Colonic mucosa (tissue), 4 donors: ENCODE measurements around the gene CFAP54. TPM values are rescaled to one million over a fixed set of nuclear protein-coding genes. Genes with fewer than 3 reads are reported as not detected.

Experiments
- DNase-seq: peaks from one replicate; pipeline ENCODE4 v3.0.0-alpha.2; 2020
- H3K27ac ChIP-seq: fragments of 200-600 bp; one replicate; pipeline ENCODE4 v1.8.0; 2021
- H3K27me3 ChIP-seq: fragments of 200-600 bp; one replicate; pipeline ENCODE4 v1.8.0; 2021
- H3K36me3 ChIP-seq: fragments of 200-600 bp; one replicate; pipeline ENCODE4 v1.8.0; 2021
- H3K4me1 ChIP-seq: fragments of 200-600 bp; one replicate; pipeline ENCODE4 v1.8.0; 2021; ENCODE audit warnings: mild to moderate bottlenecking
- H3K4me3 ChIP-seq: fragments of 200-600 bp; one replicate; pipeline ENCODE4 v1.8.0; 2021
- H3K9ac ChIP-seq, 2 donors: one replicate each; pipeline ENCODE4 v1.7.0; 2013; ENCODE audit warnings: control low read depth in 2 of 2, low read depth in 2 of 2, low read length in 2 of 2
- H3K9me3 ChIP-seq: fragments of 200-600 bp; one replicate; pipeline ENCODE4 v1.8.0; 2021
- intact Hi-C: fragments of 100-400 bp; cut with DNase I; formaldehyde crosslinking; loops from one replicate; pipeline ENCODE4 v1.14.1; 2022
- total RNA-seq, 2 donors: library from RNA; stranded (reverse); fragmentation: NEBNext Ultra II Directional in 1 of 2; extraction: Animal tissue kit (Norgen Biotek cat#: 25700) in 1 of 2; gene quantifications; one replicate each; pipeline ENCODE4 v1.2.1, GENCODE V29; 2021
- TF ChIP-seq, protein P1 (sequence below): fragments of 200-600 bp; IDR thresholded peaks from one replicate; pipeline ENCODE4 v1.8.0; 2022; ENCODE audit warnings: antibody characterized with exemption, mild to moderate bottlenecking
- donor health status: healthy.
- donor health status: DM: no; HTN: no; CAD: no.
- donor health status: DM: no; HTN: no; CAD: no.

Gene CFAP54
- total RNA-seq, 2 donors from 2014 or later, result 0.32 TPM

- Histone ChIP-seq H3K36me3 (no peaks in the 10 kb centered on the region), H3K4me1 (no peaks in the 10 kb centered on the region), H3K9me3 (no peaks in the 10 kb centered on the region), H3K4me3 (no peak overlapping the region), H3K27me3 (no peaks in the 10 kb centered on the region), H3K27ac (no peak overlapping the region), H3K9ac (no peak overlapping the region)
- intact Hi-C loops, result loop anchor here (5.0 kb wide), 1 partner anchor 454 kb away; no protein-coding TSS in a partner anchor
- TF ChIP-seq, protein P1, sequence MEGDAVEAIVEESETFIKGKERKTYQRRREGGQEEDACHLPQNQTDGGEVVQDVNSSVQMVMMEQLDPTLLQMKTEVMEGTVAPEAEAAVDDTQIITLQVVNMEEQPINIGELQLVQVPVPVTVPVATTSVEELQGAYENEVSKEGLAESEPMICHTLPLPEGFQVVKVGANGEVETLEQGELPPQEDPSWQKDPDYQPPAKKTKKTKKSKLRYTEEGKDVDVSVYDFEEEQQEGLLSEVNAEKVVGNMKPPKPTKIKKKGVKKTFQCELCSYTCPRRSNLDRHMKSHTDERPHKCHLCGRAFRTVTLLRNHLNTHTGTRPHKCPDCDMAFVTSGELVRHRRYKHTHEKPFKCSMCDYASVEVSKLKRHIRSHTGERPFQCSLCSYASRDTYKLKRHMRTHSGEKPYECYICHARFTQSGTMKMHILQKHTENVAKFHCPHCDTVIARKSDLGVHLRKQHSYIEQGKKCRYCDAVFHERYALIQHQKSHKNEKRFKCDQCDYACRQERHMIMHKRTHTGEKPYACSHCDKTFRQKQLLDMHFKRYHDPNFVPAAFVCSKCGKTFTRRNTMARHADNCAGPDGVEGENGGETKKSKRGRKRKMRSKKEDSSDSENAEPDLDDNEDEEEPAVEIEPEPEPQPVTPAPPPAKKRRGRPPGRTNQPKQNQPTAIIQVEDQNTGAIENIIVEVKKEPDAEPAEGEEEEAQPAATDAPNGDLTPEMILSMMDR, result peak; percentile 62
- DNase-seq, result peak; percentile 72
Measured at GRCh38 chr12:96516472-96517430, 27.4 kb downstream of the CFAP54 start.

- Histone ChIP-seq H3K4me3 (no peak overlapping the region), H3K27ac (no peak overlapping the region), H3K27me3 (no peaks in the 10 kb centered on the region), H3K36me3 (no peaks in the 10 kb centered on the region), H3K9me3 (no peaks in the 10 kb centered on the region), H3K4me1 (no peaks in the 10 kb centered on the region), H3K9ac (no peak overlapping the region)
- DNase-seq, result no peak
- intact Hi-C loops, result loop anchor here (5.0 kb wide), 1 partner anchor 313 kb away; no protein-coding TSS in a partner anchor
- TF ChIP-seq, protein P1, result no peak
Measured at GRCh38 chr12:96520767-96521166, 31.4 kb downstream of the CFAP54 start.

DNA sequence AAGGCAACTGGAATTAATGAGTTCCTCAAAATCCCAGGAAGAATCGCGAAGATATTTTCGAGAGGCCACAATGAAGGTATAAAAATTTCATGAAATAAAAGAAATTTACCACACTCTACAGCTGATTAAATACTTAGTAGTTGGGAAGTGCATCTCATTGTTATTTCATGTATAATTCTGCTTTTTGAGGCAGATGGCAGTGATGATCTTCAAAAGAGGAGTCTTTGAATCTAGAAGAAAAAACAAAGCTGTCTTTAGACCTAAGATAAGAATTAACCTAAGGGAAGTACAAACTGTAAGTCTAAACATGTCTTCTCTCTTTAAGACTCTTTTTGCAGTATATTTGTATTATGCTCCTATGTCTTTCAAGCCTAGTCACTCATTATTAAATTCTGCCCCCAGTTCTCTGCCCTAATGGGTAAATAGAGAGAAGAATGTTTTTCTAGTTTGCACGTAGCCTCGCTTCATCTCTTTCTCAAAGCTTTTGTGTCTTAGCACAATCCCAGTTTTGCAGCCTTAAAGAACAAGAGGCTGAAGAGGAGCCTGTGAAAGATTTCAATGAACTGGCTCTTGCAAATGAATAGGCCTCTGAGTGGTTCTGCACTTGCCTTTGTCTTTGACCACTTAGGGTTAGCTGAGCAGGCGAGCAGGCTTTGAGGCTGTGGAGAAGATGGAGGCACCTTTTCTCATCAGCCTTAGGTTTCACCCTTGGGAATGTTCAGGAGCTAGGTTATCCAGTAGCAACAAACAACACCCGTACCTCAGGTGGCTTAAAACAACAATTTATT, 32.7 kb downstream of the CFAP54 start:
- intact Hi-C loops, result loop anchor here (5.0 kb wide), 1 partner anchor 315 kb away; no protein-coding TSS in a partner anchor

DNA sequence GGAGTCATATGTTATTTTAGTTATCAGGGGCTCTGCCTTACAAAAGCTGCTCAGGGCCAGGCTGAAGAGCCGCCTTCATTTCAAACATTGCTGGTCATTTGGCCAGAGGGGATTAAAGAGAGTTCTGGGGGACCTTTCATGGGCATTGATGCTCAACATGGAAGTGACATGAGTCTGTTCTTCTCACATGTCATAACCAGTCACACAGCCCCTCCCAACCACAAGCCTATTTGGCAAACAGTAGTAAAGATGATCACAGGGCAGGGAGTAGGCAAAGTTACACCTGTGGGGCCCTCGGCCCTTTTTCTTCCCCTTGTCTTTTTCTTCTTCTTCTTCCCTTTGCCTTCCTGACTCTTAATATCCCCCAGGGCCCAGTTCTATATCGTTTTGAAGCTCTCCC, 33.3 kb downstream of the CFAP54 start:
- DNase-seq, result no peak
- H3K4me1 ChIP-seq, result no peaks in the 10 kb centered on the region
- intact Hi-C loops, result loop anchor here (5.0 kb wide), 1 partner anchor 315 kb away; no protein-coding TSS in a partner anchor
- H3K27ac ChIP-seq, result no peak overlapping the region
- H3K27me3 ChIP-seq, result no peaks in the 10 kb centered on the region
- no peak overlapping the region for H3K4me3 ChIP-seq
- H3K9me3 ChIP-seq, result no peaks in the 10 kb centered on the region
- H3K36me3 ChIP-seq, result no peaks in the 10 kb centered on the region
- TF ChIP-seq, protein P1, result no peak
- no peak overlapping the region for H3K9ac ChIP-seq

More for the DNA sequence above, 32.7 kb downstream of the CFAP54 start:
- Histone ChIP-seq H3K27me3 (no peaks in the 10 kb centered on the region), H3K9ac (no peak overlapping the region), H3K4me1 (no peaks in the 10 kb centered on the region), H3K4me3 (no peak overlapping the region), H3K36me3 (no peaks in the 10 kb centered on the region), H3K9me3 (no peaks in the 10 kb centered on the region), H3K27ac (no peak overlapping the region)
- DNase-seq, result no peak
- TF ChIP-seq, protein P1, result no peak

DNA sequence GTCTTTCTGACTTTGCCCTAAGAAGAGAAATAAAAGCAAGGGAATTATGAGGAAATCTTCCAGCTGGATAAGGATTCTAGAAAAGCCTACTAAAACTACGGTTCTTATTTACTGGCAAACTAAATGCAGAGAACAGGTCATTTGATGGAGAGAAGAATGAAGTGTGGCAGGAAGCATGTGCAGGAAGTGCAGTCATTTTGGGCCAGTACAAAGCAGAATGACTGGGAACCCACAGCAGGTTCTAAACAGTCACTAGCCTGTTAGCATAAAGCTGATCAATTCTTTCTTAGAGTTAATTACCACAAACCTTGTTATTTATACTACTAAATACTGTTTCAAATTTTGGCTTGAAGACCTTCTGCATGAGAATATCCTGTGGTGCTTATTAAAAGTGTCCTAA, 36.7 kb downstream of the CFAP54 start:
- Histone ChIP-seq H3K27ac (no peak overlapping the region), H3K9me3 (no peaks in the 10 kb centered on the region), H3K36me3 (no peaks in the 10 kb centered on the region), H3K27me3 (no peaks in the 10 kb centered on the region), H3K9ac (no peak overlapping the region), H3K4me1 (no peaks in the 10 kb centered on the region), H3K4me3 (no peak overlapping the region)
- TF ChIP-seq, protein P1, result no peak
- no peak for DNase-seq
- intact Hi-C loops, result no loop called here
